RWPE1 (cell line): ENCODE measurements around the gene DNAJC3.
"Not testable (repeated sequence)": the region's sequence is repeated elsewhere in the genome, so short reads cannot be mapped to it uniquely, and the experiment has no call there.

Experiments used
- CTCF ChIA-PET: fragments of 350-600 bp; sonication (Branson Sonifier 250); formaldehyde crosslinking; extraction: SDS; loops from one replicate; lab custom pipeline; 2021; lab: Yijun Ruan, JAX
- POLR2A ChIA-PET: fragments of 400-600 bp; formaldehyde crosslinking; extraction: SDS; loops from one replicate; lab custom pipeline; 2020; ENCODE audit warnings: antibody characterized with exemption; ENCODE audit not compliant: low non-redundant PET; lab: Yijun Ruan, JAX
- DNase-seq: peaks from one replicate; pipeline ENCODE4 v3.0.0; 2012; ENCODE audit warnings: low spot score
- H3K27ac ChIP-seq: fragments of 450-650 bp; 2 replicates; pipeline ENCODE4 v1.5.1; 2017
- TF ChIP-seq, protein P1 (sequence below): fragments of 450-650 bp; conservative IDR thresholded peaks from 2 replicates; pipeline ENCODE4 v1.5.1; 2017; ENCODE audit warnings: low read depth, mild to moderate bottlenecking

DNAJC3 gene

DNA sequence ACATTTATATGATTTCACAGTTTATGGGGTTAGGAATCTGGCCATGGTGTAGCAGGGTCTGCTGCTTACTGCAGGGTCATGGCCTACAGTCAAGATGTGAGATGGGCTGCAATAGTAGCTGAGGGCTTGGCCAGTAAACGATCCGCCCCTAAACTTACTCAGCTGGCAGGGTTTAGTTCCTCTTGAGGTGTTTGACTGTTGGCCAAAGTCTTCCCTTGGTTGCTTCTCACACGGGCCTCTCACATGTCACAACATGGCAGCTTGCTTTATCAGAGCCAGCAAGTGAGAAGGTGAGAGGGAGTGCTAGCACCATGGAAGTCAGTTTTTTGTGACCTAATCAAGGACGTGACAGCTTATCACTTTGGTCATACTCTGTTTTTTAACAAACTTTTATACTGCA lies 77.1 kb downstream of the DNAJC3 start:
- ChIA-PET CTCF (no interaction called here), POLR2A (no interaction called here)
- no peak for DNase-seq
- H3K27ac ChIP-seq, result no peak overlapping the region
- TF ChIP-seq, protein P1, sequence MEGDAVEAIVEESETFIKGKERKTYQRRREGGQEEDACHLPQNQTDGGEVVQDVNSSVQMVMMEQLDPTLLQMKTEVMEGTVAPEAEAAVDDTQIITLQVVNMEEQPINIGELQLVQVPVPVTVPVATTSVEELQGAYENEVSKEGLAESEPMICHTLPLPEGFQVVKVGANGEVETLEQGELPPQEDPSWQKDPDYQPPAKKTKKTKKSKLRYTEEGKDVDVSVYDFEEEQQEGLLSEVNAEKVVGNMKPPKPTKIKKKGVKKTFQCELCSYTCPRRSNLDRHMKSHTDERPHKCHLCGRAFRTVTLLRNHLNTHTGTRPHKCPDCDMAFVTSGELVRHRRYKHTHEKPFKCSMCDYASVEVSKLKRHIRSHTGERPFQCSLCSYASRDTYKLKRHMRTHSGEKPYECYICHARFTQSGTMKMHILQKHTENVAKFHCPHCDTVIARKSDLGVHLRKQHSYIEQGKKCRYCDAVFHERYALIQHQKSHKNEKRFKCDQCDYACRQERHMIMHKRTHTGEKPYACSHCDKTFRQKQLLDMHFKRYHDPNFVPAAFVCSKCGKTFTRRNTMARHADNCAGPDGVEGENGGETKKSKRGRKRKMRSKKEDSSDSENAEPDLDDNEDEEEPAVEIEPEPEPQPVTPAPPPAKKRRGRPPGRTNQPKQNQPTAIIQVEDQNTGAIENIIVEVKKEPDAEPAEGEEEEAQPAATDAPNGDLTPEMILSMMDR, result no peak

DNA sequence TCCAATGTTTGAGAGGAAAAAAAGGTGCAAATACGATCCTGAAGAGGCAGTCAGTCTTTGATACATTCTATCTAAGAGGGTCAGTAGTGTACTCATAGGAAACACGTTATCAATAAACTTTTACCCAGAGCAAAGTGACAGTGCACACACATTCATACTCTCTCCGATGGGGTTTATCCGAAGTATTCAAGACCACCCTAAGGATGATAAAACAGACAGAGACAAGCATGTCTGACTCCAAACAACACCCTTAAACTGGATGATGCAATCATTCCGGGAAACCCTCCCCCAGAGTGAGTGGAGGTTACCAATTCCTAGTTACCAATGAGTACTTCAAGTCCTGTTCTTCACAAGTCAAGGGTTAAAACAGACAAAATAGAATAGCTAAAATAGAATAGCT lies 79.1 kb downstream of the DNAJC3 start:
- CTCF ChIA-PET, result interaction anchor here (0.6 to 0.7 kb wide), 2 partner anchors 13 to 73 kb away, joined by 3 to 5 read pairs; no protein-coding TSS in a partner anchor

DNA sequence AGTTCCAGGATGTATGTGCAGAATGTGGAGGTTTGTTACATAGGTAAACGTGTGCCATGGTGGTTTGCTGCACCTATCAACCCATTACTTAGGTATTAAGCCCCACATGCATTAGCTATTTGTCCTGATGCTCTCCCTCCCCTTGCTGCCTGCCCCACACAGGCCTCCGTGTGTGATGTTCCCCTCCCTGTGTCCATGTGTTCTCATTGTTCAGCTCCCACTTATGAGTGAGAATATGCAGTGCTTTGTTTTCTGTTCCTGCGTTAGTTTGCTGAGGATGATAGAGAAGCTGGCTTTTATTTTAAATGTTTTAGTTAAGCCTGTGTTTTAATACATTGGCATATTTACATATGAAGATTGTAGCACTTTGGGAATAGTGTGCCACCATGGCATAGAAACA lies 85.7 kb downstream of the DNAJC3 start:
- DNase-seq, H3K27ac ChIP-seq, POLR2A ChIA-PET, CTCF ChIA-PET: not testable (repeated sequence)

More for the DNA sequence above, 79.1 kb downstream of the DNAJC3 start:
- DNase-seq, result no peak
- POLR2A ChIA-PET, result no interaction called here
- TF ChIP-seq, protein P1, result no peak
- H3K27ac ChIP-seq, result no peak overlapping the region

DNA sequence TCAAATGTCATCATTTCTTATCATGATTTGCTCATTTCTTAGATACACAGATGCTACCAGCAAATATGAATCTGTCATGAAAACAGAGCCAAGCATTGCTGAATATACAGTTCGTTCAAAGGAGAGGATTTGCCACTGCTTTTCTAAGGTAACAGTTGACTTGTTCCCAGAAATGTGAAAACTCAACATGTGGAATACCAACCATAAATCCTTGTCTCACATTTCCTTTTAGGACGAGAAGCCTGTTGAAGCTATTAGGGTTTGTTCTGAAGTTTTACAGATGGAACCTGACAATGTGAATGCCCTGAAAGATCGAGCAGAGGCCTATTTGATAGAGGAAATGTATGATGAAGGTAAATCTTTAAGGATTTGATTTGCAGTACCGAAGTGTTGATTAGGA lies 86.7 kb downstream of the DNAJC3 start:
- POLR2A ChIA-PET, result no interaction called here
- TF ChIP-seq, protein P1, result no peak

DNA sequence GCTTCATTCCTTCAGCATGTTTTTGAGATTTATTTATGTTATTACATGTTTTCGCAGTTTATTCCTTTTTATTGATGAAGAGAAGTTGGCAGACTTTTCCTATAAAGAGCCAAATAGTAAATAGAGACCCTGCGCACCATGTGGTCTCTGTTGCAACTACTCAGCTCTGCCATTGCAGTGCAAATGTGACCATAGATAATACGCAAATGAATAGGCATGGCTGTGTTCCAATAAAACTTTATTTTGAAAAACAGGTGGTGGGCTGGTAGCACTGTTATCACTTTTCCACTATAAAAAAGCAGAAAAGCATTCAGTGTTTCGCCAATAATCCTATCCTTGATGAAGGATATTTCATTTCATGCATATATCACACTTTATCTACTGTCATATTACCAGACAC lies 95.0 kb downstream of the DNAJC3 start:
- TF ChIP-seq, protein P1, result no peak
- no peak for DNase-seq
- ChIA-PET POLR2A (no interaction called here), CTCF (interaction anchor here (0.6 kb wide), 1 partner anchor 72 kb away, joined by 4 read pairs; no protein-coding TSS in a partner anchor)
- no peak overlapping the region for H3K27ac ChIP-seq

More for the DNA sequence above, 86.7 kb downstream of the DNAJC3 start:
- CTCF ChIA-PET, result no interaction called here
- no peak for DNase-seq
- no peak overlapping the region for H3K27ac ChIP-seq

DNA sequence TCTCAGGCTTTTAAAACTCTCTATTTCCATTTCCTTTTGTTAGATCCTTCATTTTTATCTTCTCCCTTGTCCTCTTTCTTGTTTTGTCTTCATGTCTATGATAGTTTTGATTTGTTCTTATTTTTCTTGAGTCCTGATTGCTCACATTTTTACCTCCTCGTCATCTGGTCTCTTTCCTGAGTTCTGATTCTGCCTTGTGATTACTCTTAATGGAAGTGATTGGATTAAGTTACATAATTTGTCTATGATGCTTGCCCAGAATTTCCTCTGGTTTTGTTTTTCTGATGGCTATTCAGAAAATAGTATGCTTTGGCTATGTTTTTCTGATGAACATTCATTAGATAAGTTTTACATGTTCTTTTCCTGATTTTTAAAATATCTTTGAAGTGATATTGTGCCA lies 102.6 kb downstream of the DNAJC3 start:
- TF ChIP-seq, protein P1, result no peak
- CTCF ChIA-PET, result no interaction called here

DNA sequence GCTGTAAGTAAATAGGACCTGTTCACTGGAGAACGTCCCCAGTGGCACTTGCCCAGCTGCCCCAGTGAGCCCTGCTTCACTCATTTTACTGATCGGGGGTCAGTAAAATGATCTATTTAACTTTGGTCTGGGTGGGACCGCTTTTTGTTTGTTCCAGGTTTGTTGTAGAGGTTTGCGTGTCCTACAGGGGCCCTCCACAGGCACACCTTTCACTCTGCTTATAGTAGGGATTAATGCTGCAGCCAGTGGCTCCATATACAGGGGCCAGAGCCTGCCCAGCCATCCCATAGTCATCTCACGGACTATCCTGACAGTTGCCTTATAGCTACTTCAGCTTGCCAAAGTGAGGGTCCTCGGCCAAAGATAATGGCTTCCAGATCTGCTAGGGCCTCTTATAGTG lies 104.1 kb downstream of the DNAJC3 start:
- no peak for DNase-seq
- TF ChIP-seq, protein P1, result no peak
- CTCF ChIA-PET, result no interaction called here
- POLR2A ChIA-PET, result no interaction called here
- no peak overlapping the region for H3K27ac ChIP-seq

More for the DNA sequence above, 102.6 kb downstream of the DNAJC3 start:
- H3K27ac ChIP-seq, result no peak overlapping the region
- DNase-seq, result no peak
- POLR2A ChIA-PET, result no interaction called here

DNA sequence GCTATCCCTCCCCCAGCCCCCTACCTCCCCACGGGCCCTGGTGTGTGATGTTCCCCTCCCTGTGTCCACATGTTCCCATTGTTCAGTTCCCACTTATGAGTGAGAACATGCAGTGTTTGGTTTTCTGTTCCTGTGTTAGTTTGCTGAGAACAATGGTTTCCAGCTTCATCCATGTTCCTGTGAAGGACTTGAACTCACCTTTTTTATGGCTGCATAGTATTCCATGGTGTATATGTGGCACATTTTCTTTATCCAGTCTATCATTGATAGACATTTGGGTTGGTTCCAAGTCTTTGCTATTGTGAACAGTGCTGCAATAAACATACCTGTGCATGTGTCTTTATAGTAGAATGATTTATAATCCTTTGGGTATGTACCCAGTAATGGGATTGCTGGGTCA lies 105.0 kb downstream of the DNAJC3 start:
- POLR2A ChIA-PET, DNase-seq, CTCF ChIA-PET, H3K27ac ChIP-seq: not testable (repeated sequence)
